A549 (cell line): Measurements from ENCODE around the gene KDM8. TPM values are rescaled to one million over a fixed set of nuclear protein-coding genes. Genes with fewer than 3 reads are reported as not detected.

ENCODE experiments used
- ATAC-seq, 2 experiments: fragments of 200-7000 bp in 1 of 2; fragments of >200 bp in 1 of 2; cut with Nextera tagmentation in 1 of 2; cut with Tn5 transposase in 1 of 2; 3 replicates each; pipeline versions ENCODE4 v1.8.0 to v1.9.1; 2018 to 2020; ENCODE audit warnings: mild to moderate bottlenecking in 1 of 2, moderate library complexity in 1 of 2
- CTCF ChIA-PET: fragments of 300-600 bp; sonication (Branson Sonifier 250); formaldehyde crosslinking; extraction: SDS; loops from one replicate; lab custom pipeline; 2021; ENCODE audit warnings: antibody characterized with exemption, inconsistent platforms; lab: Yijun Ruan, JAX
- POLR2A ChIA-PET: fragments of 350-600 bp; formaldehyde crosslinking; extraction: SDS; loops from one replicate; lab custom pipeline; 2021; ENCODE audit warnings: antibody characterized with exemption, inconsistent platforms; lab: Yijun Ruan, JAX
- DNase-seq, 2 experiments: peaks; one replicate each; pipeline versions ENCODE4 v3.0.0 to v3.0.0-alpha.2; 2011 to 2016; ENCODE audit warnings: low read depth in 1 of 2, low spot score in 1 of 2
- FAIRE-seq: peaks from 2 replicates; lab custom pipeline; 2011; peaks lifted over from hg19 to GRCh38; lab: Jason Lieb, UNC
- H3K27ac ChIP-seq, 2 experiments: fragments of >200 bp; sonication (Bioruptor Twin); formaldehyde crosslinking; 3 replicates each; pipeline ENCODE4 v1.5.1; 2016 to 2017
- H3K4me1 ChIP-seq: fragments of >200 bp; sonication (Bioruptor Twin); formaldehyde crosslinking; 3 replicates; pipeline ENCODE4 v1.6.1; 2016
- H3K4me2 ChIP-seq: fragments of >200 bp; sonication (Bioruptor Twin); formaldehyde crosslinking; 3 replicates; pipeline ENCODE4 v1.6.1; 2016
- H3K4me3 ChIP-seq: fragments of >200 bp; sonication (Bioruptor Twin); formaldehyde crosslinking; 3 replicates; pipeline ENCODE4 v1.5.1; 2016
- H3K9me3 ChIP-seq: fragments of >200 bp; sonication (Bioruptor Twin); formaldehyde crosslinking; 3 replicates; pipeline ENCODE4 v1.6.1; 2016
- CEBPB ChIP-seq, 2 experiments: fragments of >200 bp in 1 of 2; sonication (Bioruptor Twin) in 1 of 2; formaldehyde crosslinking in 1 of 2; IDR thresholded peaks; 2 replicates each; pipeline ENCODE4 v1.6.1; 2012 to 2016
- E2F6 ChIP-seq: IDR thresholded peaks from 2 replicates; pipeline ENCODE4 v1.6.1; 2012; ENCODE audit warnings: low read depth, borderline replicate concordance
- EHMT2 ChIP-seq: fragments of 200-600 bp; sonication (generic); IDR thresholded peaks from 2 replicates; pipeline ENCODE4 v1.6.1; 2016; ENCODE audit warnings: antibody characterized with exemption, low read depth, mild to moderate bottlenecking, moderate library complexity
- ESRRA ChIP-seq: fragments of 150-350 bp; IDR thresholded peaks from 2 replicates; pipeline ENCODE4 v1.6.1; 2014; ENCODE audit warnings: mild to moderate bottlenecking, low read length, borderline replicate concordance
- HDAC2 ChIP-seq: fragments of 200-600 bp; sonication (generic); IDR thresholded peaks from 2 replicates; pipeline ENCODE4 v1.6.1; 2016
- HES2 ChIP-seq: fragments of >200 bp; sonication (Bioruptor Twin); formaldehyde crosslinking; IDR thresholded peaks from 2 replicates; pipeline ENCODE4 v1.6.1; 2016
- HEYL ChIP-seq: fragments of 250-450 bp; sonication (Bioruptor Pico); IDR thresholded peaks from 2 replicates; pipeline ENCODE4 v1.8.0; 2021; ENCODE audit warnings: mild to moderate bottlenecking, moderate library complexity
- HOXA7 ChIP-seq: fragments of 250-450 bp; sonication (Bioruptor Pico); IDR thresholded peaks from 2 replicates; pipeline ENCODE4 v1.5.0; 2020; ENCODE audit warnings: mild to moderate bottlenecking, moderate library complexity
- HOXB5 ChIP-seq: fragments of 250-450 bp; sonication (Bioruptor Pico); IDR thresholded peaks from 2 replicates; pipeline ENCODE4 v1.5.0; 2020; ENCODE audit warnings: mild to moderate bottlenecking, moderate library complexity
- JUNB ChIP-seq: fragments of >200 bp; sonication (Bioruptor Twin); formaldehyde crosslinking; IDR thresholded peaks from 2 replicates; pipeline ENCODE4 v1.6.1; 2016
- KDM1A ChIP-seq: fragments of 200-600 bp; sonication (generic); IDR thresholded peaks from 2 replicates; pipeline ENCODE4 v1.6.1; 2016; ENCODE audit warnings: low read depth, mild to moderate bottlenecking
- MAFK ChIP-seq: fragments of 450-650 bp; IDR thresholded peaks from 2 replicates; pipeline ENCODE4 v1.6.1; 2014; ENCODE audit not compliant: partially characterized antibody
- MAX ChIP-seq: IDR thresholded peaks from 2 replicates; pipeline ENCODE4 v1.6.1; 2012
- PHF8 ChIP-seq: fragments of 200-600 bp; sonication (generic); IDR thresholded peaks from 2 replicates; pipeline ENCODE4 v1.6.1; 2016; ENCODE audit warnings: low read depth, mild to moderate bottlenecking, antibody characterized with exemption, moderate library complexity, borderline replicate concordance
- POLR2A ChIP-seq: IDR thresholded peaks from 2 replicates; pipeline ENCODE4 v1.6.1; 2012; ENCODE audit warnings: mild to moderate bottlenecking, low read length
- REST ChIP-seq: fragments of 200-600 bp; sonication (generic); IDR thresholded peaks from 2 replicates; pipeline ENCODE4 v1.6.1; 2016; ENCODE audit warnings: antibody characterized with exemption, mild to moderate bottlenecking, moderate library complexity
- SMC3 ChIP-seq: fragments of >200 bp; sonication (Bioruptor Twin); formaldehyde crosslinking; IDR thresholded peaks from 3 replicates; pipeline ENCODE4 v1.6.1; 2018; ENCODE audit warnings: inconsistent platforms
- TFCP2L1 ChIP-seq: fragments of 250-450 bp; sonication (Bioruptor Pico); IDR thresholded peaks from 2 replicates; pipeline ENCODE4 v1.5.0; 2021; ENCODE audit warnings: mild to moderate bottlenecking
- ZFP36 ChIP-seq: fragments of 450-650 bp; IDR thresholded peaks from 2 replicates; pipeline ENCODE4 v1.6.1; 2014; ENCODE audit warnings: borderline replicate concordance; ENCODE audit not compliant: partially characterized antibody
- ZNF302 ChIP-seq: fragments of 250-450 bp; sonication (Bioruptor Pico); IDR thresholded peaks from 2 replicates; pipeline ENCODE4 v1.9.0; 2021; ENCODE audit warnings: inconsistent platforms, mild to moderate bottlenecking, moderate library complexity
- WGBS: methylation state at CpG from one replicate; pipeline ENCODE4 v1.1.6; 2017; ENCODE audit errors: missing lambda C conversion rate; 5-methylcytosine and 5-hydroxymethylcytosine counted together
- polyA plus RNA-seq, 4 experiments: library from polyadenylated mRNA; depleted of rRNA in 3 of 4; stranded (reverse); fragments of >200 nt; fragmentation: RNase III in 1 of 4; extraction: RNeasy Plus Mini Kit Qiagen cat#74134 plus additional on column Dnase treatment in 1 of 4; gene quantifications; 2 replicates in 3 of 4; 3 replicates in 1 of 4; pipeline ENCODE4 v1.2.3, GENCODE V29; 2011 to 2017

KDM8 gene
- polyA plus RNA-seq, 2 of the 4 experiments (the other 2 are of a cell fraction): 1.6 to 2.3 TPM

- TF ChIP-seq ESRRA (no peak), POLR2A (peak; percentile 81), HES2 (no peak), KDM1A (no peak; the same call in 1 of the 2 replicates), JUNB (no peak), REST (0 out of 2 replicates have a peak, but pooled peaks have one; percentile 17), TFCP2L1 (0 out of 2 replicates have a peak, but pooled peaks have one; percentile 35), EHMT2 (no peak), MAFK (no peak), ZNF302 (no peak), E2F6 (peak; percentile 81; the same call in 1 of the 2 replicates), MAX (peak; percentile 95), HOXA7 (CRISPR knock-in tag) (no peak), ZFP36 (no peak), SMC3 (no peak), PHF8 (peak; percentile 83), HEYL (no peak), HOXB5 (CRISPR knock-in tag) (no peak; the same call in 1 of the 2 replicates)
- TF ChIP-seq, all 56 proteins: peak for 14
Measured at GRCh38 chr16:27268376-27269299, 65.3 kb downstream of the KDM8 start, which contains the start of gene NSMCE1 (continued).

- no peak for DNase-seq
- TF ChIP-seq CEBPB (IDR thresholded peaks at IDR 0.05): no peak
- TF ChIP-seq HDAC2: 0 out of 2 replicates have a peak, but pooled peaks have one; percentile 9
- peak overlapping the region; percentile 90 for H3K4me2 ChIP-seq
- no peak for ATAC-seq
- H3K4me1 ChIP-seq: peaks cover 35% of the 10 kb centered on the region
- H3K27ac ChIP-seq: peak overlapping the region; percentile 84 to 97
- H3K9me3 ChIP-seq: no peaks in the 10 kb centered on the region
- ChIA-PET CTCF (interaction anchor here (3.2 to 3.4 kb wide), 2 partner anchors 35 to 98 kb away, joined by 10 to 24 read pairs; no protein-coding TSS in a partner anchor), POLR2A (interaction anchor here (1.5 kb wide), 1 partner anchor 26 kb away, joined by 6 read pairs; no protein-coding TSS in a partner anchor)
- H3K4me3 ChIP-seq: peak overlapping the region; percentile 70
- no peak for FAIRE-seq
- WGBS: 71% methylated on average over 9 of the region's 9 CpGs
Measured at GRCh38 chr16:27269300-27270150, 66.2 kb downstream of the KDM8 start.
